RWPE1 (cell line): Measurements from ENCODE around the gene TSPAN32.

Experiments used
- CTCF ChIA-PET: fragments of 350-600 bp; sonication (Branson Sonifier 250); formaldehyde crosslinking; extraction: SDS; loops from one replicate; lab custom pipeline; 2021; lab: Yijun Ruan, JAX
- POLR2A ChIA-PET: fragments of 400-600 bp; formaldehyde crosslinking; extraction: SDS; loops from one replicate; lab custom pipeline; 2020; ENCODE audit warnings: antibody characterized with exemption; ENCODE audit not compliant: low non-redundant PET; lab: Yijun Ruan, JAX
- DNase-seq: peaks from one replicate; pipeline ENCODE4 v3.0.0; 2012; ENCODE audit warnings: low spot score
- H3K27ac ChIP-seq: fragments of 450-650 bp; 2 replicates; pipeline ENCODE4 v1.5.1; 2017
- CTCF ChIP-seq: fragments of 450-650 bp; conservative IDR thresholded peaks from 2 replicates; pipeline ENCODE4 v1.5.1; 2017; ENCODE audit warnings: low read depth, mild to moderate bottlenecking

TSPAN32 gene

GRCh38 chr11:2302896-2303626, 1.2 kb downstream of the TSPAN32 start:
- no peak overlapping the region for H3K27ac ChIP-seq
- TF ChIP-seq CTCF = no peak
- CTCF ChIA-PET = interaction anchor here (0.6 to 7.5 kb wide), 4 partner anchors 26 to 138 kb away, joined by 3 to 161 read pairs (median 4); no protein-coding TSS in a partner anchor
- DNase-seq = no peak
- POLR2A ChIA-PET = no interaction called here

- TF ChIP-seq CTCF = no peak
- no peak for DNase-seq
- POLR2A ChIA-PET = no interaction called here
- CTCF ChIA-PET = interaction anchor here (0.6 to 7.5 kb wide), 10 partner anchors 7 to 122 kb away, joined by 3 to 161 read pairs (median 5); no protein-coding TSS in a partner anchor
- H3K27ac ChIP-seq = no peak overlapping the region
These were observed 2.1 kb downstream of the TSPAN32 start for GRCh38 chr11:2303627-2304505.

- CTCF ChIA-PET = interaction anchor here (0.6 to 7.5 kb wide), 28 partner anchors 8 to 599 kb away, joined by 3 to 161 read pairs (median 4); partner anchors contain the start of gene CDKN1C
- no peak for TF ChIP-seq CTCF
- H3K27ac ChIP-seq = peak overlapping the region; percentile 81
- POLR2A ChIA-PET = no interaction called here
- no peak for DNase-seq
These were observed 2.8 kb downstream of the TSPAN32 start for GRCh38 chr11:2304506-2305139.

GRCh38 chr11:2305140-2305778, 3.4 kb downstream of the TSPAN32 start:
- CTCF ChIA-PET = interaction anchor here (0.6 to 7.5 kb wide), 30 partner anchors 9 to 598 kb away, joined by 3 to 161 read pairs (median 4); partner anchors contain the start of gene CDKN1C
- POLR2A ChIA-PET = interaction anchor here (0.7 kb wide), 1 partner anchor 127 kb away, joined by 3 read pairs; no protein-coding TSS in a partner anchor
- peak; percentile 53 for DNase-seq
- peak overlapping the region; percentile 81 for H3K27ac ChIP-seq
- peak; percentile 77 for TF ChIP-seq CTCF

- no peak for DNase-seq
- ChIA-PET CTCF (interaction anchor here (0.6 to 7.5 kb wide), 12 partner anchors 8 to 618 kb away, joined by 3 to 161 read pairs (median 4); no protein-coding TSS in a partner anchor), POLR2A (interaction anchor here (0.7 kb wide), 1 partner anchor 127 kb away, joined by 3 read pairs; no protein-coding TSS in a partner anchor)
- H3K27ac ChIP-seq = peak overlapping the region; percentile 81
- TF ChIP-seq CTCF = no peak
These were observed 4.1 kb downstream of the TSPAN32 start for GRCh38 chr11:2305788-2306451.
